Cardiac fibroblast (primary cell): ENCODE results near the gene ATG4A.

Experiments
- DNase-seq, 2 donors: peaks; one replicate each; pipeline versions ENCODE4 v3.0.0 to v3.0.0-alpha.2; 2010; ENCODE audit warnings: low read depth in 2 of 2
- H3K4me3 ChIP-seq, 2 donors: replicated peaks in 1 of 2; 1 replicate in 1 of 2; 2 replicates in 1 of 2; pipeline ENCODE4 v1.5.1; 2011; ENCODE audit warnings: low read depth in 2 of 2, low read length in 2 of 2, mild to moderate bottlenecking in 2 of 2, moderate library complexity in 1 of 2
- CTCF ChIP-seq: IDR thresholded peaks from one replicate; pipeline ENCODE4 v1.5.1; 2011; ENCODE audit warnings: low read depth, mild to moderate bottlenecking, low read length, inconsistent platforms

The ATG4A gene

DNA sequence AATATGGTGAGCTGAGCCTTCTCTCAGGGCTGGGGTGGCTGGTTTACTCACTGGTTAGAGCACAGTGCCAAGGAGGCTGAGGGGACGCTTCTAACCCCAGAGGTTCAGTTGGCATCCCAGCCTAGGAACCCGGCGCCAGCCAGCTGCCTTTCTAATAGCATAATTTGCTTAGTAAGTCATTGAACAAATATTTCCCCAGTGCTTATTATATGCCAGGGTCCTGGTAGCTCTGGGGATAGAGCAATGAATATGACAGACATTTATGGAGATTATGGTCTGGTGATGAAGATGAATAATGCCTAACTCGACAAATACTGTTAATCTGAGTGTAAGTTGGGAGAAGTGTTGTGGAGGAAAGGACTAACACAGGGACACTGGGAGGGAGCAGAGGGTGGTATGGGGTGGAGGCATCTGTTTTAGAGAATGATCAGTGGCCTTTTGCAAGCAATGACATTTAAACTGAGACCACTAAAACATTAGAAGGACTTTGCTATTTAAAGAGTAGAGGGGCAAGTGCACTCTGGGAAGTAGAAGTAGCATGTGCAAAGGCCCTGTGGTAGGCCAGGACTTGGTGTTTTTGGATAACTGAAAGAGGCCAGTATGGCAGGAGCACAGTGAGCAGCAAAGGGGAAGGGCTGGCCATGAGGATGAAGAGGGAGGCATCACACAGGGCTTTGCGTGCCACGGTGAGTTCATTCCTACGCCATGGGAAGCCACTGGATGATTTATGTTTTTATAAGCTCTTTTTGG, 71.9 kb downstream of the ATG4A start:
- no peak overlapping the region for H3K4me3 ChIP-seq
- no peak for TF ChIP-seq CTCF
- DNase-seq, result no peak

DNA sequence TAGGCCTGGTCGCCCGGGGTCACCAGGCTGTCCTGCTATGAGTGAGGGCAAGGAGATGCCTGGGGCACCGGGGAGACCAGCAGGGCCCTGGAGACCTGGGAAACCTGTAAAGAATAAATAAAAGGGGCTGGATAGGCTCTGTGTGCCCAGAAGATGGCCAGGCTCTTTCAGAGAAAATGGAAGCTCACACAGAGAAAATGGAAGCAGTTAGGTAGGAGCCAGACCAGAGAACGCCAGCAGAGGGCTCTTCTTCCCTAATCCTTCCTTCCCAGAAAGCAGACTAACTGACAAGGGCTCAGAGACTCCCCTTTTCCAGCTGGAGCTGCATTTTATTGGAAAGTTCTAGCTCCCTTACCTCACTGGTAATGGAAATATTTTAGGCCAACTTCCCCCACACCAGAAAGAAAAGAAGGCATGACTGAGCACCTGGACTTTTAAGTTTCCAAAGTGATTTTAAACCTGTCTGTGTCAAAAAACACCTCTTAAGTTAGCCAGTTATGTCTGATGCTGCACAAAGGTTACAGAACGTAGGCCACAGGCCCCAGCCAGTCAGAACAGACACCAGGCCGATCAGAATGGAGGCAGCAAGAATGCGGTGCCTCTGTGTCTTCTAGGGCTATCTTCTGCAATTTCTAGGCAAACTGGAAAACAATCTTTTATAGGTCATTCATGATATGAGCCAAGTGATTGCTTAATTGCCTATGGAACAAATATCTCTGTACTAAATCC, 74.0 kb downstream of the ATG4A start:
- no peak overlapping the region for H3K4me3 ChIP-seq
- peak; percentile 63 to 70 for DNase-seq
- peak; percentile 57 for TF ChIP-seq CTCF

DNA sequence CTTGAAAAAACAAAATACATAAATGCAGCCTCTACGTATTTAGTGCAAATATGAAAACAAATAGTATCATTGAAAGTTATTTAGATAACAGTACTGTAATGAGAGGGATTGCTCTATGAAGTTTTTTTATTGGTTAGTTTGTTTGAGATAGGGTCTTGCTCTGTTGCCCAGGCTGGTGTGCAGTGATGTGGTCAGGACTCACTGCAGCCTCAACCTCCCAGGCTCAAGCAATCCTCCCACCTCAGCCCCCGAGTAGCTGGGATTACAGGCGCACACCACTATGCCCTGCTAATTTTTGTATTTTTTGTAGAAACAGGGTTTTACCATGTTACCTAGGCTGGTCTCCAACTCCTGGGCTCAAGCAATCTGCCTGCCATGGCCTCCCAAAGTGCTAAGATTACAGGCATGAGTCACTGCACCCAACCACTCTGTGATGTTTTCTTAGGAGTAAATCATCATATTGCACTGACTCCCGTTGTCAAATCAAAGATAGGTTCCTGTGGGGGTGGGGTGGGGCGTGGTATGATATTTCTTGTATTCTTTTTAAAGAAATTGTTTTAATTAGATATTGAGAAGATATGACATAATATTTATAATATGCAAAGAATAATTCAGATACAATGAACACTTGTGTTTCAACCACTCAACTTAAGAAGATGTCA, 75.8 kb downstream of the ATG4A start:
- H3K4me3 ChIP-seq, result no peak overlapping the region
- peak; percentile 59 to 68 for DNase-seq
- TF ChIP-seq CTCF, result no peak

- DNase-seq, result no peak
- H3K4me3 ChIP-seq, result no peak overlapping the region
- TF ChIP-seq CTCF, result no peak
Measured at GRCh38 chrX:108168961-108169740, 77.6 kb downstream of the ATG4A start.

DNA sequence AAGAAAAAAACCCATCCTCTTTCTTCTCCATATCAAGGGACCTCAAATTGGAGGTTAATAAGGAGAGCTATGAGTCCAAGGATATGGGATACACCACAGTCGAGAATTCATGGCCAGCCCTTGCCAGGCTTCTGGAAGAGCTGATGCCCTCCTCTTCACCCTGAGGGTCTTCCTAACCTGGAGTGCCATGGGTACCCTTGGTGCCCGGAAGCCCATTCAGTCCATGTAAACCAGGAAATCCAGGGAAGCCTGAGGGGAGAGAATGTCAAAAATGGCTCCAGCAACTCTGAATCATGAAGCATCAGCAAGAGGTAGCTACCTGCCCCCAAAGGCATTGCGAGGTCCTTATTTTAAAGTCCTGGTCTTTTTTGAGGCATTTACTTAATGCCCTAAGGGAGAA, 78.2 kb downstream of the ATG4A start:
- no peak overlapping the region for H3K4me3 ChIP-seq
- TF ChIP-seq CTCF, result no peak
- no peak for DNase-seq

- H3K4me3 ChIP-seq, result no peak overlapping the region
- DNase-seq, result no peak
- TF ChIP-seq CTCF, result no peak
Measured at GRCh38 chrX:108171671-108172070, 80.1 kb downstream of the ATG4A start.
